ENCODE results near the gene C16orf86. TPM values are rescaled to one million over a fixed set of nuclear protein-coding genes. Genes with fewer than 3 reads are reported as not detected.

C16orf86 gene
- total RNA-seq, 1 donor from 2014 or later, result 2.6 TPM

GRCh38 chr16:67654403-67654911 is 12.2 kb upstream of the C16orf86 start:
- no peak for DNase-seq (ENCODE audit: low spot score, unreplicated experiment)
- Mint-ChIP-seq H3K36me3 (ENCODE audit: insufficient read depth) (no peaks in the 10 kb centered on the region), H3K9me3 (ENCODE audit: low read depth) (no peaks in the 10 kb centered on the region), H3K4me1 (ENCODE audit: low read depth) (peaks cover 7% of the 10 kb centered on the region), H3K27me3 (peaks cover 47% of the 10 kb centered on the region), H3K27ac (no peak overlapping the region), H3K4me3 (ENCODE audit: low read depth) (no peak overlapping the region)
- TF ChIP-seq, protein P1, sequence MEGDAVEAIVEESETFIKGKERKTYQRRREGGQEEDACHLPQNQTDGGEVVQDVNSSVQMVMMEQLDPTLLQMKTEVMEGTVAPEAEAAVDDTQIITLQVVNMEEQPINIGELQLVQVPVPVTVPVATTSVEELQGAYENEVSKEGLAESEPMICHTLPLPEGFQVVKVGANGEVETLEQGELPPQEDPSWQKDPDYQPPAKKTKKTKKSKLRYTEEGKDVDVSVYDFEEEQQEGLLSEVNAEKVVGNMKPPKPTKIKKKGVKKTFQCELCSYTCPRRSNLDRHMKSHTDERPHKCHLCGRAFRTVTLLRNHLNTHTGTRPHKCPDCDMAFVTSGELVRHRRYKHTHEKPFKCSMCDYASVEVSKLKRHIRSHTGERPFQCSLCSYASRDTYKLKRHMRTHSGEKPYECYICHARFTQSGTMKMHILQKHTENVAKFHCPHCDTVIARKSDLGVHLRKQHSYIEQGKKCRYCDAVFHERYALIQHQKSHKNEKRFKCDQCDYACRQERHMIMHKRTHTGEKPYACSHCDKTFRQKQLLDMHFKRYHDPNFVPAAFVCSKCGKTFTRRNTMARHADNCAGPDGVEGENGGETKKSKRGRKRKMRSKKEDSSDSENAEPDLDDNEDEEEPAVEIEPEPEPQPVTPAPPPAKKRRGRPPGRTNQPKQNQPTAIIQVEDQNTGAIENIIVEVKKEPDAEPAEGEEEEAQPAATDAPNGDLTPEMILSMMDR (IDR thresholded peaks at IDR 0.05; ENCODE audit: unreplicated experiment), result no peak

DNA sequence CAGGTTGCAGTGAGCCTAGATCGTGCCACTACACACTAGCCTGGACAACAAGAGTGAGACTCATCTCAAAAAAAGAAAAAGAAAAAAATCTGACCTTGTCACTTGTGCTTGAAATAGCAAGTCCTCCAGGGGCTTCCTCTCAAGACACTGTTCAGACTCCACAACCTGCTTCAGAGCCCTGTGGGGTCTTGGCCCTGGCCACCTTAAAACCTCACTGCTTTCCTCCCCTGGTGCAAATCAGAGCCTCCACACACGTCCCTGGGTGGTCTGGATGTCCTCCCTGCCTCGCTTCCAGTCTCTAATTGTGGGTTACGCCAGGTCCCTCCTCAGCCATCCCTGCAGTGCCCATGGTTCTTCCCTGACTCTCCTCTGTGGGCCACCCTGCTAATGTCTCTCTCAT is 11.3 kb upstream of the C16orf86 start:
- H3K4me1 Mint-ChIP-seq (ENCODE audit: low read depth), result peaks cover 9% of the 10 kb centered on the region
- DNase-seq (ENCODE audit: low spot score, unreplicated experiment), result no peak
- no peak overlapping the region for H3K4me3 Mint-ChIP-seq (ENCODE audit: low read depth)
- no peak overlapping the region for H3K27ac Mint-ChIP-seq
- no peaks in the 10 kb centered on the region for H3K36me3 Mint-ChIP-seq (ENCODE audit: insufficient read depth)
- H3K9me3 Mint-ChIP-seq (ENCODE audit: low read depth), result no peaks in the 10 kb centered on the region
- H3K27me3 Mint-ChIP-seq, result peaks cover 40% of the 10 kb centered on the region
- TF ChIP-seq, protein P1 (IDR thresholded peaks at IDR 0.05; ENCODE audit: unreplicated experiment), result no peak

DNA sequence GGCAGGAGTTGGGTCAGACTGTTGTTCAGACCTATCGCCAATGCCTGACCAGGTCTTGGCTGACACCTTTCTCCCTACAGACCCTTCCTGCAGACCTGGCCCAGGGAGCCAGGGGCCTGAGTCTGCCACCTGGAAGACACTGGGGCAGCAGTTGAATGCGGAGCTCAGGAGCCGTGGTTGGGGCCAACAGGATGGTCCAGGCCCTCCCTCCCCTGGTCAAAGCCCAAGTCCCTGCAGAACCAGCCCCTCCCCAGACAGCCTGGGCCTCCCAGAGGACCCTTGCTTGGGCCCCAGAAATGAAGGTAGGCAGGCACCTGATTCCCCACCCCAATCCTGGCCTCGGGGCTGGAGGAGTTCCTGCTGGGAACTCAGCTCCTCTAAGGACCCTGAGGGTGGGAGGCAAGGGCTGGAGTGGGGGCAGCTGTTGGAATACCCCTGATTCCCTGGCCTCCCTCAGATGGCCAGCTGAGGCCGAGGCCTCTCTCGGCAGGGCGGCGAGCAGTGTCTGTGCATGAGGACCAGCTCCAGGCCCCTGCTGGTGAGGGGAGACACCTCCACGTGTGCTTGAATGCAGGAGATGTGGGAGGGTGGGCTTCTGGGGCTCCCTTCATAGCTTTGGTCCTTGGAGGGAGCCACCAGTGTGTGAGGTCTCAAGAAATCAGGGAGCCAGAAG is 10.1 kb upstream of the C16orf86 start:
- no peaks in the 10 kb centered on the region for H3K9me3 Mint-ChIP-seq (ENCODE audit: low read depth)
- DNase-seq (ENCODE audit: low spot score, unreplicated experiment), result no peak
- H3K36me3 Mint-ChIP-seq (ENCODE audit: insufficient read depth), result no peaks in the 10 kb centered on the region
- TF ChIP-seq, protein P1 (IDR thresholded peaks at IDR 0.05; ENCODE audit: unreplicated experiment), result no peak
- no peak overlapping the region for H3K4me3 Mint-ChIP-seq (ENCODE audit: low read depth)
- peaks cover 29% of the 10 kb centered on the region for H3K27me3 Mint-ChIP-seq
- peaks cover 14% of the 10 kb centered on the region for H3K4me1 Mint-ChIP-seq (ENCODE audit: low read depth)
- H3K27ac Mint-ChIP-seq, result no peak overlapping the region

- Mint-ChIP-seq H3K9me3 (ENCODE audit: low read depth) (no peaks in the 10 kb centered on the region), H3K4me3 (ENCODE audit: low read depth) (no peak overlapping the region), H3K27me3 (peaks cover 23% of the 10 kb centered on the region), H3K27ac (no peak overlapping the region), H3K4me1 (ENCODE audit: low read depth) (peaks cover 12% of the 10 kb centered on the region), H3K36me3 (ENCODE audit: insufficient read depth) (no peaks in the 10 kb centered on the region)
- DNase-seq (ENCODE audit: low spot score, unreplicated experiment), result no peak
- TF ChIP-seq, protein P1 (IDR thresholded peaks at IDR 0.05; ENCODE audit: unreplicated experiment), result no peak
These were observed 9.5 kb upstream of the C16orf86 start for GRCh38 chr16:67657017-67657608.

- Mint-ChIP-seq H3K4me1 (ENCODE audit: low read depth) (peaks cover 12% of the 10 kb centered on the region), H3K27ac (no peak overlapping the region), H3K36me3 (ENCODE audit: insufficient read depth) (no peaks in the 10 kb centered on the region), H3K4me3 (ENCODE audit: low read depth) (no peak overlapping the region), H3K27me3 (peaks cover 20% of the 10 kb centered on the region), H3K9me3 (ENCODE audit: low read depth) (no peaks in the 10 kb centered on the region)
- TF ChIP-seq, protein P1 (IDR thresholded peaks at IDR 0.05; ENCODE audit: unreplicated experiment), result no peak
- no peak for DNase-seq (ENCODE audit: low spot score, unreplicated experiment)
These were observed 8.7 kb upstream of the C16orf86 start for GRCh38 chr16:67657751-67658518.

Measured in progenitor cell of endocrine pancreas (in vitro differentiated cells).